A549 (cell line): ENCODE results near the gene ANKRD12. TPM values are rescaled to one million over a fixed set of nuclear protein-coding genes. Genes with fewer than 3 reads are reported as not detected.

Experiments
- ATAC-seq, 2 experiments: fragments of 200-7000 bp in 1 of 2; fragments of >200 bp in 1 of 2; cut with Nextera tagmentation in 1 of 2; cut with Tn5 transposase in 1 of 2; 3 replicates each; pipeline versions ENCODE4 v1.8.0 to v1.9.1; 2018 to 2020; ENCODE audit warnings: mild to moderate bottlenecking in 1 of 2, moderate library complexity in 1 of 2
- CTCF ChIA-PET: fragments of 300-600 bp; sonication (Branson Sonifier 250); formaldehyde crosslinking; extraction: SDS; loops from one replicate; lab custom pipeline; 2021; ENCODE audit warnings: antibody characterized with exemption, inconsistent platforms; lab: Yijun Ruan, JAX
- POLR2A ChIA-PET: fragments of 350-600 bp; formaldehyde crosslinking; extraction: SDS; loops from one replicate; lab custom pipeline; 2021; ENCODE audit warnings: antibody characterized with exemption, inconsistent platforms; lab: Yijun Ruan, JAX
- DNase-seq, 2 experiments: peaks; one replicate each; pipeline versions ENCODE4 v3.0.0 to v3.0.0-alpha.2; 2011 to 2016; ENCODE audit warnings: low read depth in 1 of 2, low spot score in 1 of 2
- FAIRE-seq: peaks from 2 replicates; lab custom pipeline; 2011; peaks lifted over from hg19 to GRCh38; lab: Jason Lieb, UNC
- H3K27ac ChIP-seq, 2 experiments: fragments of >200 bp; sonication (Bioruptor Twin); formaldehyde crosslinking; 3 replicates each; pipeline ENCODE4 v1.5.1; 2016 to 2017
- H3K4me1 ChIP-seq: fragments of >200 bp; sonication (Bioruptor Twin); formaldehyde crosslinking; 3 replicates; pipeline ENCODE4 v1.6.1; 2016
- H3K4me2 ChIP-seq: fragments of >200 bp; sonication (Bioruptor Twin); formaldehyde crosslinking; 3 replicates; pipeline ENCODE4 v1.6.1; 2016
- H3K4me3 ChIP-seq: fragments of >200 bp; sonication (Bioruptor Twin); formaldehyde crosslinking; 3 replicates; pipeline ENCODE4 v1.5.1; 2016
- H3K9me3 ChIP-seq: fragments of >200 bp; sonication (Bioruptor Twin); formaldehyde crosslinking; 3 replicates; pipeline ENCODE4 v1.6.1; 2016
- BHLHE40 ChIP-seq: IDR thresholded peaks from 2 replicates; pipeline ENCODE4 v1.6.1; 2012; ENCODE audit warnings: low read depth, low read length, inconsistent platforms
- CEBPB ChIP-seq, 2 experiments: fragments of >200 bp in 1 of 2; sonication (Bioruptor Twin) in 1 of 2; formaldehyde crosslinking in 1 of 2; IDR thresholded peaks; 2 replicates each; pipeline ENCODE4 v1.6.1; 2012 to 2016
- CHD2 ChIP-seq: fragments of 150-350 bp; IDR thresholded peaks from 2 replicates; pipeline ENCODE4 v1.6.1; 2014; ENCODE audit warnings: low read length; ENCODE audit not compliant: partially characterized antibody
- EHF ChIP-seq: fragments of 250-450 bp; sonication (Bioruptor Pico); IDR thresholded peaks from 2 replicates; pipeline ENCODE4 v1.5.0; 2020; ENCODE audit warnings: mild to moderate bottlenecking
- EP300 ChIP-seq, 2 experiments: fragments of >200 bp; sonication (Bioruptor Twin); formaldehyde crosslinking; IDR thresholded peaks; 2 replicates in 1 of 2; 3 replicates in 1 of 2; pipeline ENCODE4 v1.6.1; 2016 to 2017
- HDAC2 ChIP-seq: fragments of 200-600 bp; sonication (generic); IDR thresholded peaks from 2 replicates; pipeline ENCODE4 v1.6.1; 2016
- HOXB13 ChIP-seq: fragments of 250-450 bp; sonication (Bioruptor Pico); IDR thresholded peaks from 2 replicates; pipeline ENCODE4 v1.5.0; 2020; ENCODE audit warnings: low read depth, mild to moderate bottlenecking, moderate library complexity
- JUN ChIP-seq, 2 experiments: fragments of >200 bp; sonication (Bioruptor Twin); formaldehyde crosslinking; IDR thresholded peaks; 2 replicates in 1 of 2; 3 replicates in 1 of 2; pipeline ENCODE4 v1.6.1; 2016 to 2017
- JUNB ChIP-seq: fragments of >200 bp; sonication (Bioruptor Twin); formaldehyde crosslinking; IDR thresholded peaks from 2 replicates; pipeline ENCODE4 v1.6.1; 2016
- KDM1A ChIP-seq: fragments of 200-600 bp; sonication (generic); IDR thresholded peaks from 2 replicates; pipeline ENCODE4 v1.6.1; 2016; ENCODE audit warnings: low read depth, mild to moderate bottlenecking
- KDM5A ChIP-seq: fragments of 200-600 bp; sonication (generic); IDR thresholded peaks from 2 replicates; pipeline ENCODE4 v1.6.1; 2016; ENCODE audit warnings: antibody characterized with exemption, mild to moderate bottlenecking
- MAFK ChIP-seq: fragments of 450-650 bp; IDR thresholded peaks from 2 replicates; pipeline ENCODE4 v1.6.1; 2014; ENCODE audit not compliant: partially characterized antibody
- NPAS2 ChIP-seq: fragments of 250-450 bp; sonication (Bioruptor Pico); IDR thresholded peaks from 2 replicates; pipeline ENCODE4 v1.8.0; 2022; ENCODE audit warnings: mild to moderate bottlenecking, moderate library complexity, borderline replicate concordance
- POLR2AphosphoS2 ChIP-seq: conservative IDR thresholded peaks from 2 replicates; pipeline ENCODE4 v1.6.1; 2012; ENCODE audit warnings: low read length, improper control_type of control experiment, inconsistent platforms
- RFX5 ChIP-seq: fragments of 450-650 bp; IDR thresholded peaks from 2 replicates; pipeline ENCODE4 v1.7.1; 2014; ENCODE audit warnings: antibody characterized with exemption, mild to moderate bottlenecking, moderate library complexity
- SMC3 ChIP-seq: fragments of >200 bp; sonication (Bioruptor Twin); formaldehyde crosslinking; IDR thresholded peaks from 3 replicates; pipeline ENCODE4 v1.6.1; 2018; ENCODE audit warnings: inconsistent platforms
- SREBF2 ChIP-seq: fragments of 450-650 bp; IDR thresholded peaks from 2 replicates; pipeline ENCODE4 v1.6.1; 2014; ENCODE audit warnings: mild to moderate bottlenecking, moderate library complexity
- ZC3H11A ChIP-seq: fragments of 450-650 bp; IDR thresholded peaks from 2 replicates; pipeline ENCODE4 v1.6.1; 2014; ENCODE audit warnings: antibody characterized with exemption, mild to moderate bottlenecking
- ZNF302 ChIP-seq: fragments of 250-450 bp; sonication (Bioruptor Pico); IDR thresholded peaks from 2 replicates; pipeline ENCODE4 v1.9.0; 2021; ENCODE audit warnings: inconsistent platforms, mild to moderate bottlenecking, moderate library complexity
- WGBS: methylation state at CpG from one replicate; pipeline ENCODE4 v1.1.6; 2017; ENCODE audit errors: missing lambda C conversion rate; 5-methylcytosine and 5-hydroxymethylcytosine counted together
- polyA plus RNA-seq, 4 experiments: library from polyadenylated mRNA; depleted of rRNA in 3 of 4; stranded (reverse); fragments of >200 nt; fragmentation: RNase III in 1 of 4; extraction: RNeasy Plus Mini Kit Qiagen cat#74134 plus additional on column Dnase treatment in 1 of 4; gene quantifications; 2 replicates in 3 of 4; 3 replicates in 1 of 4; pipeline ENCODE4 v1.2.3, GENCODE V29; 2011 to 2017
- TF ChIP-seq, protein P1 (sequence below): fragments of 250-450 bp; sonication (Bioruptor Pico); IDR thresholded peaks from 2 replicates; pipeline ENCODE4 v1.5.0; 2021; ENCODE audit warnings: mild to moderate bottlenecking, moderate library complexity, borderline replicate concordance

The ANKRD12 gene
- polyA plus RNA-seq, 2 of the 4 experiments (the other 2 are of a cell fraction), result 2.7 to 7.3 TPM

DNA sequence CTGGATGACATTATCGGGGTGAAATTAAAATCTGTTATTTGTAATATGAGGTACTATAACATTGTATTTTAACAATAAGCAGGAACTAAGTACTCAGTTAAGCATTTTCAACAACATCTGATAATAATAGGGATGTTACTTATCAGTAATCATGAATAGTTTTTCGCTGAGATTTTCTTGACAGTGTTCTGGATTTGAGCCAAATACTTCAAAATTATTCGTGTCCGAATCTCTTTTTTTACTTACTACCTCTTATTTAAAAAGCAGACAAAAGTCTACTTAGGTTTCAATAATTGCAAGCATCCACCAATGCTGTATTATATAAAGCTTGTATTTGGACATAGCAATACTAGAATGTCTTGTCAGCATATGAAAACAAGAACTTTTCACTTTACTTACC, 6.4 kb upstream of the ANKRD12 start:
- Histone ChIP-seq H3K9me3 (no peaks in the 10 kb centered on the region), H3K27ac (no peak overlapping the region), H3K4me1 (peaks cover 23% of the 10 kb centered on the region), H3K4me3 (no peak overlapping the region), H3K4me2 (no peak overlapping the region)
- POLR2A ChIA-PET, result no interaction called here
- ATAC-seq (no peak), FAIRE-seq (no peak), DNase-seq (no peak)
- CTCF ChIA-PET, result no interaction called here
- no peak for TF ChIP-seq POLR2AphosphoS2
- no peak for TF ChIP-seq JUN (IDR thresholded peaks at IDR 0.05)
- no peak for TF ChIP-seq CHD2
- no peak for TF ChIP-seq NPAS2
- no peak for TF ChIP-seq JUNB
- TF ChIP-seq ZNF302 (CRISPR knock-in tag), result no peak
- no peak for TF ChIP-seq EP300 (IDR thresholded peaks at IDR 0.05)
- no peak for TF ChIP-seq BHLHE40
- TF ChIP-seq HOXB13, result no peak
- 87% methylated on average over 4 of the region's 4 CpGs for WGBS

- no peak for DNase-seq
- H3K9me3 ChIP-seq, result no peaks in the 10 kb centered on the region
- H3K4me2 ChIP-seq, result no peak overlapping the region
- H3K27ac ChIP-seq, result no peak overlapping the region
- POLR2A ChIA-PET, result no interaction called here
- H3K4me3 ChIP-seq, result no peak overlapping the region
- no peak for TF ChIP-seq SREBF2
- no peak for TF ChIP-seq EHF
- TF ChIP-seq MAFK, result peak; percentile 78
- no peak for TF ChIP-seq SMC3
- TF ChIP-seq CEBPB (IDR thresholded peaks at IDR 0.05), result no peak
- TF ChIP-seq HDAC2, result no peak
- TF ChIP-seq, all 56 proteins: peak for 1
- ATAC-seq (no peak), FAIRE-seq (no peak)
- H3K4me1 ChIP-seq, result peaks cover 26% of the 10 kb centered on the region
- CTCF ChIA-PET, result no interaction called here
- WGBS, result 61% methylated on average over 2 of the region's 2 CpGs
Observed at GRCh38 chr18:9130806-9131205, 5.8 kb upstream of the ANKRD12 start.

- TF ChIP-seq CHD2, result no peak
- Histone ChIP-seq H3K4me2 (no peak overlapping the region), H3K4me1 (peaks cover 26% of the 10 kb centered on the region), H3K27ac (no peak overlapping the region), H3K4me3 (no peak overlapping the region), H3K9me3 (no peaks in the 10 kb centered on the region)
- DNase-seq (no peak), ATAC-seq (no peak), FAIRE-seq (no peak)
- 100% methylated on average over 4 of the region's 4 CpGs for WGBS
- ChIA-PET POLR2A (no interaction called here), CTCF (interaction anchor here (0.7 to 3.7 kb wide), 3 partner anchors 15 to 59 kb away, joined by 3 to 11 read pairs (median 4); no protein-coding TSS in a partner anchor)
Observed at GRCh38 chr18:9132628-9133027, 4.0 kb upstream of the ANKRD12 start.

- TF ChIP-seq KDM5A, result no peak
- TF ChIP-seq KDM1A, result no peak
- TF ChIP-seq, protein P1, sequence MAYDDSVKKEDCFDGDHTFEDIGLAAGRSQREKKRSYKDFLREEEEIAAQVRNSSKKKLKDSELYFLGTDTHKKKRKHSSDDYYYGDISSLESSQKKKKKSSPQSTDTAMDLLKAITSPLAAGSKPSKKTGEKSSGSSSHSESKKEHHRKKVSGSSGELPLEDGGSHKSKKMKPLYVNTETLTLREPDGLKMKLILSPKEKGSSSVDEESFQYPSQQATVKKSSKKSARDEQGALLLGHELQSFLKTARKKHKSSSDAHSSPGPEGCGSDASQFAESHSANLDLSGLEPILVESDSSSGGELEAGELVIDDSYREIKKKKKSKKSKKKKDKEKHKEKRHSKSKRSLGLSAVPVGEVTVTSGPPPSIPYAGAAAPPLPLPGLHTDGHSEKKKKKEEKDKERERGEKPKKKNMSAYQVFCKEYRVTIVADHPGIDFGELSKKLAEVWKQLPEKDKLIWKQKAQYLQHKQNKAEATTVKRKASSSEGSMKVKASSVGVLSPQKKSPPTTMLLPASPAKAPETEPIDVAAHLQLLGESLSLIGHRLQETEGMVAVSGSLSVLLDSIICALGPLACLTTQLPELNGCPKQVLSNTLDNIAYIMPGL (CRISPR knock-in tag), result no peak
- no peak for TF ChIP-seq ZC3H11A
- no peak for TF ChIP-seq RFX5
- no peak for FAIRE-seq
- WGBS, result 89% methylated on average over 2 of the region's 2 CpGs
- no peak overlapping the region for H3K27ac ChIP-seq
- POLR2A ChIA-PET, result no interaction called here
- H3K9me3 ChIP-seq, result no peaks in the 10 kb centered on the region
- H3K4me1 ChIP-seq, result peaks cover 26% of the 10 kb centered on the region
- no peak for ATAC-seq
- no peak overlapping the region for H3K4me3 ChIP-seq
- DNase-seq, result no peak
- CTCF ChIA-PET, result interaction anchor here (2.1 to 3.7 kb wide), 2 partner anchors 15 to 60 kb away, joined by 4 to 11 read pairs; no protein-coding TSS in a partner anchor
- no peak overlapping the region for H3K4me2 ChIP-seq
Observed at GRCh38 chr18:9133225-9133624, 3.4 kb upstream of the ANKRD12 start.
